GM18873 (cell line): ENCODE data around the gene IER5.
A peak's percentile ranks its signal among the peaks of the same experiment; 100 is the strongest.

Experiments used
- ATAC-seq: cut with Tn5 transposase; IDR thresholded peaks from one replicate; pipeline ENCODE4 v1.9.1; 2021; ENCODE audit warnings: mild to moderate bottlenecking, moderate library complexity, moderate number of reproducible peaks; ENCODE audit not compliant: unreplicated experiment, low FRiP score

The IER5 gene

GRCh38 chr1:181129771-181130606, 41.5 kb downstream of the IER5 start:
- no peak for ATAC-seq

- ATAC-seq: no peak
These were observed 42.9 kb downstream of the IER5 start for GRCh38 chr1:181131255-181131941.

- no peak for ATAC-seq
These were observed 45.0 kb downstream of the IER5 start for GRCh38 chr1:181133441-181133951.

- ATAC-seq: no peak
These were observed 45.5 kb downstream of the IER5 start for GRCh38 chr1:181133969-181134418.

GRCh38 chr1:181134543-181135436, 46.3 kb downstream of the IER5 start:
- peak; percentile 33 for ATAC-seq

GRCh38 chr1:181135437-181135731, 46.9 kb downstream of the IER5 start:
- ATAC-seq: no peak

- no peak for ATAC-seq
These were observed 47.6 kb downstream of the IER5 start for GRCh38 chr1:181135815-181136737.

GRCh38 chr1:181136738-181137122, 48.2 kb downstream of the IER5 start:
- ATAC-seq: no peak

GRCh38 chr1:181137217-181137743, 48.8 kb downstream of the IER5 start:
- ATAC-seq: no peak

GRCh38 chr1:181139631-181140061, 51.1 kb downstream of the IER5 start:
- ATAC-seq: no peak

- ATAC-seq: no peak
These were observed 51.9 kb downstream of the IER5 start for GRCh38 chr1:181140398-181140797.

- no peak for ATAC-seq
These were observed 52.4 kb downstream of the IER5 start for GRCh38 chr1:181140891-181141290.

- ATAC-seq: no peak
These were observed 53.0 kb downstream of the IER5 start for GRCh38 chr1:181141431-181141910.
